Measurements from ENCODE around the gene MRPS18B.
"Not testable (repeated sequence)": the region's sequence is repeated elsewhere in the genome, so short reads cannot be mapped to it uniquely, and the experiment has no call there.

Gene MRPS18B

DNA sequence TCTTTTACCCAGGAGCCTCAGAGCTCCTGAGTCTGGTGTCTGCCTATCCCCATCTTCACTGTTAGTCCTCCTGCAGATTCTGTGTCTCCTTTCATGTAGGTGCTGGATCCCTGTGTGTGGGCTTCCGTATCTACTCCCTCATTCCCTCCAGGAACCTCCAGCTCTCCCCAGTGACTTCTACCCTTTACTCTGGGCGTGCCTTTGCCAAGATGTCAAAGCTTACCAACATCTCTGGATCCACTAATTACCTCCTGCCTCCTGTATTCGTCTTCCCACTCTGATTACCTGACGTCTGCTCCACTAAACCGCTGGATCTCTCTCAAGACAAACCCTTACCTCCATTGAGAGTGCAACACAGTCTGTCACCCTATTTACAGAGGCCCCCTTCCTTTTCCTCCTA is 27.1 kb downstream of the MRPS18B start:
- no peak for DNase-seq

DNA sequence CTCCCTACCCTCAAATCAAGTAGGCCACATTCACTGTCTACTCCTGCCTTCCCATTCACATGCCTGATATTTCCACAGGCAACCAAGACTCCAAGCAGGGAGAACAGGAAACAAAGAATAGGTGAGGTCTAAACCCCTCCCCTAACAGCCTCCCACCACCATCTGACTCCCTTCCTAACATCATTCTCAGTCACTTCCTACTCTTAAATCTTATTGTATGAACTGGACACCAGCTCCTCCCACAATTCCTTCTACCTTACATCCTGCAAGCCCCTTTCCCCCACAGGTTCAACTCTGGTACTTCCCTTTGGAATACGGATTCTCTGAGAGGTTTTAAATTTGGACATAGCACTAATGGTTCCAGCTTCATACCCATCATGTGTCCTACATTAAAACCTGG is 28.3 kb downstream of the MRPS18B start:
- DNase-seq: no peak

DNA sequence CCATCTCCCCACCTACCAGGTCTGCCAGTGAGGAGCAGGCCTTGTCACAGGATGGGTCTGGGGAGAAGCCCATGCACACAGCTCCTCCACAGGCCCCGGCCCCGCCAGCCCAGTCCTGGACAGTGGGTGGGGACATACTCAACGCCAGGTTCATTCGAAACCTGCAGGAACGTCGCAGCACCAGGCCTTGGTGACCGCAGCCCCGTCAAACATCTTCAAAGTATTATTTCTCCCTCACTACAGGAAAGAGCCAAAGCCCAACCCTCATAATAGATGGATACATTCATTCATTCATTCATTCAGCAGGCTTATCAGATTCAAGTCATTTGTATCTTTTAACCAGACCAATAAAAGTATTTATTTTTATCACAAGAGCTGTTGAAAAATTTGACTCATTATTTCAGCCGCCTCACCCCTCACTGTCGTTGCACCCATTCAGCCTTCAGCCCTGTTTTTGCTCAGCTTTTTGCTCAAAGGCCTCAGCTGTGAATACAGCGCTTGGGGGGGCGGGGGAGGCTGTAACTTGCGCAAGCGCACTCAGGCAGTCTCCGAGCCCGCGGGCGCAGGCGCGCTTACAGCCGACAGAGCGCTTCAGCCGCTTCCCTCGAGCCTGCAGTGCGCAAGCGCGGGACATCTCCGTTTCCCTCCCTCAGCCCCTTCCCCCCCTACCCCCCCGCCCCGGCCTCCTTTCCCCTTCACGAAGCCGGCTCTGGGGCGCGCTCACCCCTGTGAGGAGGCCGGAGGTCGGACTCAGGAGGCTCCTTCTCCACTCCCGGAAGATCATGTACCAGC is 29.0 kb downstream of the MRPS18B start, which contains the start of gene C6orf136:
TSS of gene C6orf136 (plus strand) at position 684 of the 792 bp plus-strand sequence. CDS start at position 783, 99 bp downstream.
- peak; percentile 80 to 94 for DNase-seq

DNA sequence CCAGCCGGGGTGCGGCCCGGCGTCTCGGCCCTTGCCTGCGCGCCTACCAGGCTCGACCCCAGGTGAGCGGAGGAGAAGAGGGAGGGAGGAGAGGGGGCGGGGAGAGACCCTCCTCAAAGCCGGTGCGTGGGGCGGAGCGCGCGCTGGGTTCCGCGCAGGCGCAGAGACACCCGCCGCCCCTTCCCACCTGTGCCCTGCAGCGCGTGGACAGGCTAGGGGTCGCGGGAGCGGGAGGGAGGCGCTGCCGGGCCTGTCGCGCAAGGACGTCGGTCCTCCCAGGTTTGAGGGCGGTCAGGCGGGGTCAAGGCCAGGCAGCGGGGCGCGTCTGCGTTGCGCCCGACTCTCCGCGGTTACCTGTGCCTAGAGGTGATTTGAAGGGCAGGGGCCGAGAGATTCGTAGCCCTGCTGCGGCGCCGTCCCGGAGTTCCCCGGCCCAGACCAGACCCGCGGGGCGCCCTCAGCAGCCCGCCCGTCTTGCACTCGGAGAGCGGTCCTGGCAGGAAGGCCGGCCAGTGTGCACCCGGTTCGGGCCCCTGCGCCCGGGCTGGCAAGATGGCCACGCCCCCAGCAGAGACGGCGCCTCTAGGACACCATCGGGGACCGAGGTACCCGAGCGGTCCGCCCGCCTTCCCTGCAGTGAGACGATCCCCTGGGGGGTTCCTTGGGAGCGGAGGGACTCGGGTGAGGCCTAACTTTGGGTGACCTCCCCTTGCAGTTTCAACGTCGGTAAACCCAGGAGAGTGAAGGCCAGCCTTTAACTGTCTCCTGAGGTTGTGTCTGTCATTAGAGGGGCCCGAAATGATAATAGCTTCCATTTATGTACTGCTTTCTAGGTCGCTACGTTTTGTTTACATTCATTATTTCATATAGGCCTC is 29.8 kb downstream of the MRPS18B start:
- DNase-seq: peak; percentile 57 to 88

DNA sequence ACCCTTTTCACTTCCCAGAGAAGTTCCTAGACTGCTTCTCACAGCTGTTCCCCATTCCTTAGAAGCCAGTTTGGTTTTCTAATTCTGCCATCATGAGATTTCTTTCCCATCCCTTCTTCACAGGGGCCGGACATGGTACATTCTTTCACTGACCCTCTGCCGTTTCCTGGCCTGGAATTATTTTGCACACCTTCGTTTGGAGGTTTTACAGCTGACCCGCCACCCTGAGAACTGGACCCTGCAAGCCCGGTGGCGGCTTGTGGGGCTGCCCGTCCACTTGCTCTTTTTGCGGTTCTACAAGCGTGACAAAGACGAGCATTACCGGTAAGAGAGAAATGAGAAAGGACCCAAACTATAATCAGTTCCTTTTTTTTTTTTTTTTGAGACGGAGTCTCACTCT is 33.5 kb downstream of the MRPS18B start:
- no peak for DNase-seq

DNA sequence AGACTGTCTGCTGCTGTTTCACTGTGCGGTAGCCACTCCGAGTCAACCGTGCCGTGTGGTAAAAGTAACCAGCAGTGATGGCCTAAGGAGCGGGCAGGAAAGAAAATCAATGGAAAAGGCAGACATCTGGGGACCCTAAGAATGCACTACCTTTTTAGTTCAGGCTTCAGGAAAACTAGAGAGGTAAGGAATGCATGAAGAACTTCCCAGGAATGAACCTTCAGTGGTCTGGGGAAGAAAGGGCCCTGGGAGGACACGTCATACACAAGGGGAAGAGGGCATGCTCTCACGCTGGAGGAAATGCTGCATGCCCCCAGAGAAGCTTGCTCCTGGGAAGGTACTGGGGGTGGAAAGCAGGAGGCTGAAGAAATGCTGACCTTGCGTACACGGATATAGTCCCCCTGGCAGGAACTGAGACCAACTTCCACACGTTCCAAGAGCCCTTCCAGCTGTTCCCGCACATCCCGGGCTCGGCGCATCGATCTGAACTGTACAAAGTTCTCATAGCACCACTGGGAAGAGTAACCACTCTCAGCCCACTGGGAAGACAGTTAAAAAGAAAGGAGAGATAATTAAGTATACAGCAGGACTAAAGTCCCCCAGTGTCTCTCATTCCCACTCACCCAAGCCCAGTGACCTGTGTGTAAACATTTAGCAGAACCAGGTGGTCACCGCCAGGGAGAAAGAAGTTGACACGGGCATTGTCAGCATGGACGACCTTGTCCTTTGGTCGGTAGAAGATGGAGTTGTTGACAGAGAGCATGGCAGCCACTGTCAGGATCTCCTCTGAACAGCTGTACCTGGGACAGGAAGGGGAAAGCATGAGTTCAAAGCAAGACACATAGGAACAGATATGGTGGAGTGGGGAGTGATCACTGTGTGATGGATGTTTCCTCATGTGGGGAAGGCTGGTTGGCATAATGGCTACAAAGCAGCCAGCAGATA is 37.4 kb downstream of the MRPS18B start:
- DNase-seq: no peak

DNA sequence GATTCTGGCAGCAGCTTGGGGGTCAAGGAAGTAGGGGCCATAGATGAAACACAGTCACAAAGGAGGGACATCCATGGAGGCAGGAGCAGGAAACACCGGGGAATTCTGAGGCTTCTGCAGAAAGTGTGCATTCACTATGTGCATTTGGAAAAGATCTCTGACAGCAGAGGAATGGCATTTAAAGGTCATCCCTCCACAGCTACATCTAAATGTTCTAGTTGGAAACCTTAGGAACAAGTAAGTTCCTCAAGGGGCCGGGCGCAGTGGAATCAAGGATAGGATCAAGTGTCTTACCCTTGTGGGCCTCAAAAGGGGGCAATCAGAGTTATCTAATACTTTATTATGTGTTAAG is 38.1 kb downstream of the MRPS18B start:
- no peak for DNase-seq

DNA sequence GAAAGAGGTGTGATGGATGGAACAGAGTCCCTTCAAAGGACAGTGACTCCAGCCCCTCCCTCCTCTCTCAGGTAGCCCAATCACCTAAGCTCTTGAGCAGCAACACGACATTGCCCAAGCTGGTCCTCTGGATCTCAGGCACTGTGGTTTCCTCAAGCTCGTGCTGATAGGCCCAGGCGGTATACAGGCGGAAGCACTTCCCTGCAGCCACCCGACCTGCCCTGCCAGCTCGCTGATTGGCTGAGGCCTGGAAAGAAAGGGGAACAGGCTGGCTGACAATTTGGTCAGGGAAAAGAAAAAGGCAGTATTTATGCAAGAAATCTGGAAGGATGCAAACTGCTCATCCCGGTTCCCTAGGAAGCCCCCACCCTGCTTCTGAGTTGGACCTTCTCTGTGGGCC is 38.9 kb downstream of the MRPS18B start:
- no peak for DNase-seq

DNA sequence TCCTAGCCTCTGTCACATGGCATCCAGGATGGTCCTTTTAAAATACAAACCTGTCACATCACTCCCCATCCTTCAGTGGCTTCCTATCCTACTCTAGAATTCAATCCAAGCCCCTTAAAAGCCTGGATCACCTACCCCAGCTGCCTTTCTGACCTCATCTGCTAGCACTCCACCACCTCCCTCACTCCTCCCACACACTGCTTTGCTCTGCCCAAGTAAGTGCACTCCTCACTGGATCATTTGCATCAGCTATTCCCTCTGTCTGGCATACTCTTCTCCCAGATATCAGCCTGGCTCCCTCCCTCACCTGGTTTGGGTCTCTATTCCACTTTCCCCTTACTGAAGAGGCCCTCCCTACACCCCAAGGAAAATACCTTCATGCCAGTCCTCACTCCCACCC is 39.8 kb downstream of the MRPS18B start:
- no peak for DNase-seq

DNA sequence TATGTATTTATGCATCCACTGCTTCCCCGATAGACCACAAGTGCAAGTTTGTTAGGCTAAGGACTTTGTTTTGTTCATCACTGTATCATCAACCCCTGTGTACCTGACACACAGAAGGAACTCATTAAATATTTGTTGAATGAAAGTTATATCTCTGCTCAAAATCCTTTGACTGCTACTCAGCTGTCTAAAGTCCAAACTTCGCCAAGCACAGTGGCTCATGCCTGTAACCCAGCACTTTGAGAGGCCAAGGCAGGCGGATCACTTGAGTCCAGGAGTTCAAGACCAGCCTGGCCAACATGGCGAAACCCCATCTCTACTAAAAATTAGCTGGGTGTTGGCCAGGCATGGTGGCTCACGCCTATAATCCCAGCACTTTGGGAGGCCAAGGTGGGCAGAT is 40.3 kb downstream of the MRPS18B start:
- not testable (repeated sequence) for DNase-seq

DNA sequence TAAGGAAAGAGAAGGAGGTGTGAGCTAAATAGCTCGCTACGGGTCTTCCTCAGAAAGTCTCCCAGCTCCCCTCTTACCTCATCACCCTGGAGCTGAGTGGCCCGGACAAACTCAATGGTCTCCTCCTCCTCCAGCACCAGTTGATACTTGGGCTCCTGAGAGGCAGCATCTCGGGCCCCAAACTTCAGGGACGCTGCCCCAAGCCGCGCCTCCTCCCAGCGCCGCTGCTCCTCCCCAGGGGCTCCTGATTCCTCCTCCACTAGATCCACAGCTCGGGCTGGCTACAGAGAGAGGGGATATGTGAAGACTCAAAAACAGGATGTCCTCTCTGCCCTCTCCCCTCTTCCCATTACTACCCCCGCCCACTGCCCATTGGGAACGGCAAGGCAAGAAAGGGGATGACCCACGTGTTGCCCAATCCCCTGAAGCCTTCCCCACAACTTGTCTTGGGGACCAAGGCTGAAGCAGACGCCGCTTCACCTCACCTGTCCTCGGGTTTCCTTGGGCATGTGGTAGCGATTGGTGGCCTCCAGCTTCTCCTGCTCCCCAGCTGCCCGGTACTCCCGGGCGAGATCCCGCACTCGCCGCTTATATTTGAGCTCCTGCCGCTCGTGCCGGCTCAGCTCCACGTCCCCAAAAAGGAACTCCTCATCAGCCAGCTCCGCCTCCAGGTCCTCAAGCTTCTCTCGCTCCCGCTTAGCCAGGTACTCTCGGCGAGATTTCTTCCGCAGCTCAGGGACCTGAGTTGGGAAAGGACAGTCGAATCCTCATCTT is 47.5 kb downstream of the MRPS18B start:
- no peak for DNase-seq

DNA sequence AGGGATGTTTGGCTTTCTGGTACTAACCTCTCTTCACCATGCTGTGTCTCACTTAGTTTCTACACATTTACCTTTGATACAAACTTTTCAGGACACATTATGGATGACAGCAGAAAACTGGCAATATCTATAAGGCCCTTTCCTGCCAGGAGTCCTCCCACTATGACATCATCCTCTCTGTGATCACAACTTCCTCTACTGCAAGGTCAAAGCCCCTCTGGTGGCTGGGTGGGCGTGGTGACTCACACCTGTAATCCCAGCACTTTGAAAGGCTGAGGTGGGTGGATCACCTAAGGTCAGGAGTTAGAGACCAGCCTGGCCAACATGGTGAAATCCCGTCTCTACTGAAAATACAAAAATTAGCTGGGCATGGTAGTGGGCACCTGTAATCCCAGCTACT is 48.7 kb downstream of the MRPS18B start:
- DNase-seq: not testable (repeated sequence)

DNA sequence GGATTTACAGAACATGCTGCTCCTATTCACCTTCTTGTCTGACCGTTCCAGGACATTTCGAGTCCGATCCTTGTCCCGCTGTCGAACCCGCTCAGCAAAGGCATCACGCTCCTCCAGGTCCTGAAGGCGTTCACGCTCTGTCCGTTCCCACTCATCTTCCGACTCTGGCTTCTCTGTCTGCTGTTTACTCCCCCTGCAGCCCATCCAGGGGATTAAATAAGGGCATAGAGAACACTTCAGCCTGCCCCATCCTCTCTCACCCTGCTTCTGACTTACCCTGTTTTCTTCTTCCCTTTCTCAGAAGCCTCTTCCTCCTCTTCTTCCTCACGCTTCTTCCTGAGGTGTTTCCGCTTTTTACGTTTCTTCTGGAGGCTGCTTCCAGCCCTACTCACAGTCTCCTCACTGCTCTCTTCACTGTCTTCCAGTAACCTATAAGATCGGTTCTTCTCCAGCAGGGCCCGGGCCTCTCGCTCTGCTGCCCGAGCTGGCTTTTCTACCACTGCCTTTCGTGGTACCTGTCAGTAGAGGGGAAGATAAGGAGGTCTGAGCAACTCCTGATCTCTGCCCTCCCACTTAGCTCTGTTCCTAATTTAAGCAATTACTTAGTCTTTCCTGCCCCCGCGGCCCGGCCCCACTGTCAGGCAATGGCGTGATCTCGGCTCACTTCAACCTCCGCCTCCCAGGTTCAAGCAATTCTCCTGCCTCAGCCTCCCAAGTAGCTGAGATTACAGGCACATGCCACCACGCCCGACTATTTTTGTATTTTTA is 53.3 kb downstream of the MRPS18B start:
- no peak for DNase-seq

DNA sequence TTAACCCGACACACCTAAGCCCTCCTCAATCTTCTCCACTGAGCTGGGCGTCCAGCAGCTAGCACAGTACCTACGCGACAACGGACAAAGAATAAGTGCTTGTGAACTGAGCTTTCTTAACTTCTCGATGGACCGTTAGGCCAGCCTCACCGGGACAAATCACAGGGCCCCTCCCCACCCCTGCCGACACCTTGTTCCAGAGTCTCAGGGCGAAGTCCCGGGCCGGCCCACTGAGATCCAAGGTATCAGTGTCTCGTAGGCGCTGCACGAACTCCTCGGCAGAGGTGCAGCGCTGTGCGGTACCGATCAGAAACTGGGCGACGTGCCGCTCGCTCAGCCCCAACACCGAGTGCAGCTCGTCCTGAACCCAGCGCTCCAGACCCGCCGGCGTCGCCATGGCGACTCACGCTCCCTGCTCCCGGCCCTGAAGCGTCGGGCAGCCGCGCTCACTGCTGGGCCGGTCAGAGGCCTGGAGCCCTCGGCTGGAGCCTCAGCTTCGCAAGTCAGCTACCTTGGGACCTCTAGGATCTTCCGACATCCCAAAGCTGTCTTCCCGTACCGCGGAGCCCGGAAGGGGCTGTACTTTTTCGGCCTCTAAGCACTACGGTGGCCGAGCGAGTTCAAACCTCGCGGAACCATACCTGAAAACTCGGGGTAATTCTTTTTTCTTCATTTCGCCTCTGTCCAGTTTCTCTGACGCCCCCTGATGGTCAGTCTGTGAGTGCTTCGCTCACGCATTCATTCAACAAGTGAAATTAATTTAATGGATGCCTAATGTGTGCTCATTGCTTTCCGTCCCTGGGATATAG is 55.0 kb downstream of the MRPS18B start, which contains the start of gene DHX16:
TSS of gene DHX16 (minus strand) at position 562 of the 809 bp plus-strand sequence. CDS start at position 397, 165 bp downstream.
- peak; percentile 93 for DNase-seq
